ENCODE results near the gene FOXA2. TPM values are rescaled to one million over a fixed set of nuclear protein-coding genes. Genes with fewer than 3 reads are reported as not detected.

The FOXA2 gene
- total RNA-seq, 2 experiments from 2014 or later, result not detected

GRCh38 chr20:22563062-22563965 lies 21.1 kb downstream of the FOXA2 start:
- no peak overlapping the region for H3K4me3 Mint-ChIP-seq
- ChIA-PET CTCF (no interaction called here), POLR2A (interaction anchor here (0.5 kb wide), 1 partner anchor 150 kb away, joined by 4 read pairs; no protein-coding TSS in a partner anchor)

GRCh38 chr20:22562620-22563019 lies 21.8 kb downstream of the FOXA2 start:
- ChIA-PET POLR2A (no interaction called here), CTCF (no interaction called here)
- Mint-ChIP-seq H3K27me3 (peaks cover 73% of the 10 kb centered on the region), H3K27ac (no peak overlapping the region), H3K4me3 (no peak overlapping the region), H3K9me3 (no peaks in the 10 kb centered on the region), H3K4me1 (ENCODE audit: low read depth) (no peaks in the 10 kb centered on the region), H3K36me3 (ENCODE audit: low read depth) (peaks cover 2% of the 10 kb centered on the region)
- TF ChIP-seq CTCF (IDR thresholded peaks at IDR 0.05), result no peak
- intact Hi-C loops (cut with micrococcal nuclease), result no loop called here
- DNase-seq (no peak), ATAC-seq (no peak)

More at GRCh38 chr20:22563062-22563965, 21.1 kb downstream of the FOXA2 start:
- DNase-seq (no peak), ATAC-seq (no peak)
- H3K27ac Mint-ChIP-seq, result no peak overlapping the region
- TF ChIP-seq CTCF (IDR thresholded peaks at IDR 0.05), result no peak
- H3K9me3 Mint-ChIP-seq, result no peaks in the 10 kb centered on the region
- H3K36me3 Mint-ChIP-seq (ENCODE audit: low read depth), result peaks cover 2% of the 10 kb centered on the region
- H3K27me3 Mint-ChIP-seq, result peaks cover 80% of the 10 kb centered on the region
- no peaks in the 10 kb centered on the region for H3K4me1 Mint-ChIP-seq (ENCODE audit: low read depth)
- intact Hi-C loops (cut with micrococcal nuclease), result no loop called here

- POLR2A ChIA-PET, result no interaction called here
- CTCF ChIA-PET, result no interaction called here
- Mint-ChIP-seq H3K9me3 (no peaks in the 10 kb centered on the region), H3K4me3 (no peak overlapping the region), H3K4me1 (ENCODE audit: low read depth) (no peaks in the 10 kb centered on the region), H3K27me3 (peaks cover 71% of the 10 kb centered on the region), H3K27ac (no peak overlapping the region), H3K36me3 (ENCODE audit: low read depth) (no peaks in the 10 kb centered on the region)
- ATAC-seq (no peak), DNase-seq (no peak)
- no peak for TF ChIP-seq CTCF (IDR thresholded peaks at IDR 0.05)
- intact Hi-C loops (cut with micrococcal nuclease), result no loop called here
Measured at GRCh38 chr20:22561965-22562577, 22.3 kb downstream of the FOXA2 start.

GRCh38 chr20:22560817-22561216 lies 23.6 kb downstream of the FOXA2 start:
- CTCF ChIA-PET, result no interaction called here
- intact Hi-C loops (cut with micrococcal nuclease), result no loop called here
- no peak for ATAC-seq

More at GRCh38 chr20:22560817-22561216, 23.6 kb downstream of the FOXA2 start:
- no peak for DNase-seq
- peaks cover 64% of the 10 kb centered on the region for H3K27me3 Mint-ChIP-seq
- H3K36me3 Mint-ChIP-seq (ENCODE audit: low read depth), result no peaks in the 10 kb centered on the region
- H3K9me3 Mint-ChIP-seq, result no peaks in the 10 kb centered on the region
- H3K4me1 Mint-ChIP-seq (ENCODE audit: low read depth), result no peaks in the 10 kb centered on the region
- TF ChIP-seq CTCF (IDR thresholded peaks at IDR 0.05), result no peak
- H3K4me3 Mint-ChIP-seq, result no peak overlapping the region
- POLR2A ChIA-PET, result no interaction called here
- no peak overlapping the region for H3K27ac Mint-ChIP-seq

Measured in activated CD8-positive, alpha-beta T cell treated with anti-CD3 and anti-CD28 coated beads for 36 hours (primary cell).